ENCODE data around the gene DDI2.
"Not testable (repeated sequence)": the region's sequence is repeated elsewhere in the genome, so short reads cannot be mapped to it uniquely, and the experiment has no call there.

Gene DDI2

GRCh38 chr1:15637826-15638225, 20.6 kb downstream of the DDI2 start:
- DNase-seq: no peak

- no peak for DNase-seq
Observed at GRCh38 chr1:15639262-15639661, 22.0 kb downstream of the DDI2 start.

GRCh38 chr1:15639931-15640330, 22.7 kb downstream of the DDI2 start:
- DNase-seq: no peak

GRCh38 chr1:15640667-15641066, 23.4 kb downstream of the DDI2 start:
- DNase-seq: no peak

DNA sequence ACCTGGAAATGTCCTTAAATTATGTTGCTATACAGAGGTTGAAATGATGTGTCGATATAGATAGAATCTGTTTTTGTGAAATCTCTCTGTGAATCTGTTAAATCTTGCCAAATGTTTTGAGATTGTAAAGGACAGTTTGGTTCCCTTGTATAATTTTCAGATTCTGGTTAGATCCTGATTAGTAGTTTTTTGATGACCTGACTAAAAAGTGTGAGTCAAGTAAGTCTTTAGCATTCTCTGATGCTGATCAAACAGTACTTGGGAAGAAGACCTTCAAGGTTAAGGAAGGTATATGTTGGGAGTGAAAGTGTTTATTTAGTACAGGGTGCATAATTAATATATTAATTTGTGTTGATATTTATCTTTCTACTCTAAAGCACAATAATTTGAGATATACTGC, 32.7 kb downstream of the DDI2 start:
- DNase-seq: no peak

DNA sequence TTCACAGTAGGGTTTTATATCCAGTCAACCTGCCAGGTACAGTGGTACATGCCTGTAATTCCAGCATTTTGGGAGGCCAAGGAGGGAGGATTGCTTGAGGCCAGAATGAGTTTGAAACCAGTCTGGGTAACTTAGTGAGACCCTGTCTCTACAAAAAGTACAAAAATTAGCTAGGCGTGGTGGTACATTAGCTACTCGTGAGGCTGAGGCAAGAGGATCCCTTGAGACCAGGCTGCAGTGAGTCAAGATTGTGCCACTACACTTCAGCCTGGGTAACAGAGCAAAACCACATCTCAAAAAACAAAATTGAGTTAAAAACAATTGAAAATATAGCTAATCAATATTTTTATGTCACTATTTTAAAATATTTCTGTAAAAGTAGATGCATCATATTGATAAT, 33.2 kb downstream of the DDI2 start:
- no peak for DNase-seq

GRCh38 chr1:15652130-15652529, 34.9 kb downstream of the DDI2 start:
- not testable (repeated sequence) for DNase-seq

GRCh38 chr1:15654091-15654690, 36.9 kb downstream of the DDI2 start:
- DNase-seq: no peak

DNA sequence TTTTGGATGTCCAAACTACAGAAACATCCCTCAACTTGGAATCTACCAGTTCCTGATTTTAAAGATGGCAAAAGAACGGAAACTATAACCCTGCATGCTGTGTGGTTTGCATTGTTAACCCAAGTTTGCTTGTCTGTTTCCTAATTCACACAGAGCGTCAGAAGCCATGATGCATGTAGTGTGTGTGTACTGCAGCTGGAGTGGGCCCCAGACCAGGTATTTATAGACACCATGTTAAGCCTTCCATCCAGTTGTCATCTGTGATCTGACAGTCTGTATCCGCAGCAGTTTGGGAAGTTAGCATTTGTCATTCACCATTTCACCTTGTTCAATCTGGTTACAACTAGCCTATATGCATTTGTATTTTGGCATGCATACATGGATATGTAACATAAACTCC, 39.2 kb downstream of the DDI2 start:
- no peak for DNase-seq

GRCh38 chr1:15657021-15657420, 39.8 kb downstream of the DDI2 start:
- DNase-seq: no peak

DNA sequence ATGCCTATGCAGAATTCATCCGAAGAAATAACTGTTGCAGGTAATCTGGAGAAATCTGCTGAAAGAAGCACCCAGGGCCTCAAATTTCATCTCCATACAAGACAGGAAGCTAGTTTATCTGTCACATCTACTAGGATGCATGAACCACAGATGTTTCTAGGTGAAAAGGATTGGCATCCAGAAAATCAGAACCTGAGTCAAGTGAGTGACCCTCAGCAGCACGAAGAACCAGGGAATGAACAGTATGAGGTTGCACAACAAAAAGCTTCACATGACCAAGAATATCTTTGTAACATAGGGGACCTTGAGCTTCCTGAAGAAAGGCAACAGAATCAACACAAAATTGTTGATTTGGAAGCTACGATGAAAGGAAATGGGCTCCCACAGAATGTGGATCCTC, 42.9 kb downstream of the DDI2 start:
- DNase-seq: no peak

- DNase-seq: no peak
Observed at GRCh38 chr1:15662477-15662876, 45.2 kb downstream of the DDI2 start.

GRCh38 chr1:15663925-15664324, 46.7 kb downstream of the DDI2 start:
- no peak for DNase-seq

DNA sequence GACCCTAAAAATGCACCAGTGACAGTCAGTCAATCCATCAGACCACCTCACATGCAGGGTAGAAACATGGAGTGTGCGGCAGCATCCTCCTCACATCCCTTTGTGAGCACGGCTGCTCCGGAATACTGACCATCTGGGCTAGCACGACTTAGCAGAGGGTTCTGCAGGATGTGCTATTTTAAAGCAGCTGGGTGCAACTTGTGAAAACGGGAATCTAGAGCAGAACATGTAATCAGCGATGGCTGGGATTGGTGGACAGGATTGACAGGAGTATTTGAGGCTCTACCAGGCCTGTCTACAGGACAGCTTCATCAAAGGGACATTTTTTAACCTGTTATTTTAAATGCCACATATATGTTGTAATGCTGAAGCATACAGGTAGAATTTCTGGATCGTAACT, 50.1 kb downstream of the DDI2 start:
- DNase-seq: no peak

- no peak for DNase-seq
Observed at GRCh38 chr1:15668089-15668754, 51.0 kb downstream of the DDI2 start.

DNA sequence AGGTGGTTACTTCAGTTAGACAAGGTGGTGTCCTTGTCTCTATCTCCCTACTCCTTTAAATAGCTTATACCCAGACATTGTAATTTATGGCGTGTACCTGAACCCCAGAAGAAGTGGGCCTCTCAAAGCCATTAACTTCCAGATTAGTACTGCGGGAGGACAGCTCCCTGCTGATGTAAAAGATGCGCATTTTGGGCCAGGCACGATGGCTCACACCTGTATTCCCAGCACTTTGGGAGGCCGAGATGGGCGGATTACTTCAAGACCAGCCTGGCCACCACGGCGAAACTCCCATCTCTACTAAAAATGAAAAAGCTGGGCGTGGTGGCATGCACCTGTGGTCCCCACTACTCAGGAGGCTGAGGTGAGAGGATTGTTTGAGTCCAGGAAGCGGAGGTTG, 51.8 kb downstream of the DDI2 start:
- no peak for DNase-seq

DNA sequence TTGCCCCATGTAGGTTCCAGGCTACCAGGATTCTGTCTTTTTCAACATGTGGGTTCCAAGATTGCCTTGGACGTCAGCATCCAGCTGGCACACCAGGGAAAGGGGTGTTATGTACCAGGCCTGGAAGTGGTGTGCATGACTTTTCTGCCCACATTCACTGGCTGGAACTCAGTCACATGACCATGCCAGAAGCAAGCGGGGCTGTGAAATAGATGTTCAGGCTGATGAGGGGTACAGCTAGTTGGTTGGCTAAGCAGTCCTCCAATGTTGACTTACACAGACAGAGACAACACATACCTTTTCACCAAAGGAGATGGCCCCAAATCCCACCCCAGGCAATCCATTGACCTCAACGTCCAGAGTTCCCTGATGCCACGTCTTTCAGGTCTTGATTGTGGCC, 52.6 kb downstream of the DDI2 start:
- no peak for DNase-seq

DNA sequence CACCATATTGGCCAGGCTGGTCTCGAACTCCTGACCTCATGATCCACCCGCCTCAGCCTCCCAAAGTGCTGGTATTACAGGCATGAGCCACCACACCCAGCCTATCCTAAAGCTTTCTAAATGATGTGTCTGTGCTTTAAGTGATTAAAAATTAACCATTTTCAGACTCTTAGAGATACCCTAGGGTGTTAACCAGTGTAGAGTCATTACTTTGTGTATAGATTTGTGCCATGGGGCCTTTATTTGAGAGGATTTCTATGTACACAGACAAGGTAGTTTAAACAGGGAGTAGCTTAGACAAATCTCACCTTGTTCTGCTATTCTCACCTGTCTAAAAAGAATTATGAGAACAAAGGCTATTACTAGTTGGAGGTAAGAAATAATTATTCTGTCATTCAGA, 54.2 kb downstream of the DDI2 start:
- no peak for DNase-seq

GRCh38 chr1:15674386-15675159, 57.3 kb downstream of the DDI2 start:
- DNase-seq: no peak

GRCh38 chr1:15676010-15676409, 58.8 kb downstream of the DDI2 start:
- no peak for DNase-seq

- DNase-seq: no peak
Observed at GRCh38 chr1:15676688-15677661, 59.7 kb downstream of the DDI2 start.

DNA sequence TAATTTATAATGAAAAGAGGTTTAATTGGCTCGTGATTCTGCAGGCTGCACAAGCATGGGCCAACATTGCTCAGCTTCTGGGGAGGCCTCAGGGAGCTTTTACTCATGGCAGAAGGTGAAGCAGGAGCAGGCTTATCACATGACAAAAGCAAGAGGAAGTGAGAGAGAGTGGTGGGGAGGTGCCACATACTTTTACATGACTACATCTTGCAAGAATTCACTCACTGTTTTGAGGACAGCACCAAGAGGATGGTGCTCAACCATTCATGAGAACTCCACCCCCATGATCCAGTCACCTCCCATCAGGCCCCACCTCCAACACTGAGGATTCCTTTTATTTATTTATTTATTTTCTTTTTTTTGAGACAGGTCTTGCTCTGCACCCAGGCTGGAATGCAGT, 61.3 kb downstream of the DDI2 start:
- DNase-seq: no peak

- DNase-seq: peak in 1 of 2 experiments; percentile 41
Observed at GRCh38 chr1:15680131-15680530, 62.9 kb downstream of the DDI2 start.

Measured in activated T-cell treated with anti-CD3 and anti-CD28 coated beads, Interleukin-2, amount 50 U/mL, for 48 hours (primary cell).